ENCODE results near the gene HMHB1. TPM values are rescaled to one million over a fixed set of nuclear protein-coding genes. Genes with fewer than 3 reads are reported as not detected.

HMHB1 gene
- polyA plus RNA-seq, 4 donors: not detected

DNA sequence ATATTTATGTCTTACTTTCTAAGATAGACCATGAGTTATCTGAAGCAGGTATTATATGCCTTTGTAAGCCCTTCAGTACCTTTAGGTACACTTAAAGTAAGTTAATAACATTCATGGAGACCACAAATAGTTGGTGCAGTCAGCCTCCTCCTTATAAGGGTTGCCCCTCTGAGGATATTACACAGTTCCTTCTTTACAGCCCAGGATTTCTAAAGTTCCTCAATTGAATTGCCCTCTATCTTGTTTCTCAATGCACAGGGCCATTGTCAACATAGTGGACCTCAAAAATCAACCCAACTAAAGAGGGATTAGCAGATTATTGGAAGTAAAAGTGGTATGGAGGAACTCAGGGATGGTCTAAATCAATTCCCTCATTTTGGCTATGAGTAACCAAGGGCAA is 50.3 kb downstream of the HMHB1 start:
- no peak for DNase-seq (ENCODE audit: low read depth in 4 of 4, low spot score in 2 of 4)

- no peak for DNase-seq (ENCODE audit: low read depth in 4 of 4, low spot score in 2 of 4)
These were observed 53.6 kb downstream of the HMHB1 start for GRCh38 chr5:143865426-143866025.

All from left renal cortex interstitium (tissue), 4 donors.